GM12878 (cell line): ENCODE data around the gene PSMD11. TPM values are rescaled to one million over a fixed set of nuclear protein-coding genes. Genes with fewer than 3 reads are reported as not detected.

Experiments used
- ATF7 ChIP-seq: fragments of 450-650 bp; IDR thresholded peaks from 2 replicates; pipeline ENCODE4 v1.6.1; 2016; ENCODE audit warnings: low read depth, mild to moderate bottlenecking
- E4F1 ChIP-seq: fragments of 450-650 bp; IDR thresholded peaks from 2 replicates; pipeline ENCODE4 v1.6.1; 2018; ENCODE audit warnings: borderline replicate concordance, mild to moderate bottlenecking; ENCODE audit not compliant: partially characterized antibody
- NBN ChIP-seq: fragments of 450-650 bp; IDR thresholded peaks from 2 replicates; pipeline ENCODE4 v1.6.1; 2016
- NKRF ChIP-seq: fragments of 450-650 bp; conservative IDR thresholded peaks from 2 replicates; pipeline ENCODE4 v1.6.1; 2017; ENCODE audit warnings: mild to moderate bottlenecking, moderate library complexity
- ZBED1 ChIP-seq: IDR thresholded peaks from 2 replicates; pipeline ENCODE4 v1.6.1; 2016; ENCODE audit warnings: borderline replicate concordance
- ZBTB4 ChIP-seq: fragments of 450-650 bp; formaldehyde crosslinking; IDR thresholded peaks from 2 replicates; pipeline ENCODE4 v1.4.0; 2022; ENCODE audit warnings: mild to moderate bottlenecking, moderate library complexity
- ZNF687 ChIP-seq: fragments of 450-650 bp; IDR thresholded peaks from 2 replicates; pipeline ENCODE4 v1.6.1; 2017; ENCODE audit warnings: mild to moderate bottlenecking, moderate library complexity
- polyA plus RNA-seq, 11 experiments: library from polyadenylated mRNA; depleted of rRNA in 4 of 11; unstranded in 6 of 11; stranded (reverse) in 5 of 11; fragments of >200 nt; fragmentation: Nextera tagmentation in 4 of 11; fragmentation: Illumina TruSeq in 1 of 11; extraction: Ambion mirVana in 4 of 11; extraction: Trizol in 1 of 11; gene quantifications; 1 replicate in 1 of 11; 2 replicates in 10 of 11; pipeline versions ENCODE4 v1.2.1 to v1.2.3, GENCODE V29; 2011 to 2016; ENCODE audit warnings: inconsistent platforms in 2 of 11, missing spikeins in 2 of 11, low read depth in 1 of 11
- total RNA-seq, 4 experiments: library from RNA; depleted of rRNA in 3 of 4; stranded (reverse); fragments of >200 nt in 3 of 4; fragmentation: Illumina TruSeq in 1 of 4; extraction: Trizol in 1 of 4; gene quantifications; 2 replicates each; pipeline versions ENCODE4 v1.2.1 to v1.2.3, GENCODE V29; 2013 to 2021

PSMD11 gene
- total and polyA plus RNA-seq, 10 of the 15 experiments (the other 5 are each of a cell fraction or from before 2014, with no cell fraction given) = 84.1 to 319 (median 120) TPM

GRCh38 chr17:32519228-32520103 is 75.2 kb downstream of the PSMD11 start (continued):
- no peak for TF ChIP-seq ZBTB4
- peak; percentile 80 for TF ChIP-seq ZNF687
- TF ChIP-seq NKRF = peak; percentile 68
- peak; percentile 10; the same call in 1 of the 2 replicates for TF ChIP-seq ZBED1
- TF ChIP-seq NBN = no peak
- TF ChIP-seq E4F1 = no peak
- TF ChIP-seq ATF7 = no peak
